Measurements from ENCODE around the gene TAF15. TPM values are rescaled to one million over a fixed set of nuclear protein-coding genes. Genes with fewer than 3 reads are reported as not detected.

The TAF15 gene
- total RNA-seq, 1 experiment from 2014 or later, result 32.4 TPM

- Histone ChIP-seq H4K20me1 (ENCODE audit: low read length) (no peaks in the 10 kb centered on the region), H2AFZ (ENCODE audit: low read length) (no peak overlapping the region), H3K4me2 (ENCODE audit: low read length) (no peak overlapping the region), H3K9me3 (ENCODE audit: low read length) (no peaks in the 10 kb centered on the region), H3K27me3 (ENCODE audit: low read length) (no peaks in the 10 kb centered on the region), H3K9me2 (replicated peaks; ENCODE audit: low read length) (no peaks in the 10 kb centered on the region), H3K9ac (ENCODE audit: low read length) (no peak overlapping the region), H3K27ac (ENCODE audit: low read length) (no peak overlapping the region), H3K79me2 (ENCODE audit: low read length) (no peaks in the 10 kb centered on the region), H3K36me3 (ENCODE audit: low read depth, low read length) (no peaks in the 10 kb centered on the region), H3F3A (ENCODE audit: low read length, unreplicated experiment) (no peaks in the 10 kb centered on the region), H3K4me3 (ENCODE audit: low read length) (no peak overlapping the region), H3K4me1 (ENCODE audit: insufficient read depth, low read length) (no peaks in the 10 kb centered on the region)
- POLR2A ChIA-PET (ENCODE audit: unreplicated experiment), result no interaction called here
- no TSS peak for BruUV-seq (replicated peaks)
- intact Hi-C loops (cut with micrococcal nuclease), result no loop called here
- CTCF ChIA-PET, result no interaction called here
- TF ChIP-seq, protein P1, sequence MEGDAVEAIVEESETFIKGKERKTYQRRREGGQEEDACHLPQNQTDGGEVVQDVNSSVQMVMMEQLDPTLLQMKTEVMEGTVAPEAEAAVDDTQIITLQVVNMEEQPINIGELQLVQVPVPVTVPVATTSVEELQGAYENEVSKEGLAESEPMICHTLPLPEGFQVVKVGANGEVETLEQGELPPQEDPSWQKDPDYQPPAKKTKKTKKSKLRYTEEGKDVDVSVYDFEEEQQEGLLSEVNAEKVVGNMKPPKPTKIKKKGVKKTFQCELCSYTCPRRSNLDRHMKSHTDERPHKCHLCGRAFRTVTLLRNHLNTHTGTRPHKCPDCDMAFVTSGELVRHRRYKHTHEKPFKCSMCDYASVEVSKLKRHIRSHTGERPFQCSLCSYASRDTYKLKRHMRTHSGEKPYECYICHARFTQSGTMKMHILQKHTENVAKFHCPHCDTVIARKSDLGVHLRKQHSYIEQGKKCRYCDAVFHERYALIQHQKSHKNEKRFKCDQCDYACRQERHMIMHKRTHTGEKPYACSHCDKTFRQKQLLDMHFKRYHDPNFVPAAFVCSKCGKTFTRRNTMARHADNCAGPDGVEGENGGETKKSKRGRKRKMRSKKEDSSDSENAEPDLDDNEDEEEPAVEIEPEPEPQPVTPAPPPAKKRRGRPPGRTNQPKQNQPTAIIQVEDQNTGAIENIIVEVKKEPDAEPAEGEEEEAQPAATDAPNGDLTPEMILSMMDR (conservative IDR thresholded peaks at IDR 0.05; ENCODE audit: low read depth, low read length), result no peak
- TF ChIP-seq EZH2 (IDR thresholded peaks at IDR 0.05; ENCODE audit: low read length, unreplicated experiment) (no peak), EZH2phosphoT487 (IDR thresholded peaks at IDR 0.05; ENCODE audit: borderline replicate concordance, low read length) (no peak)
- ATAC-seq (no peak), DNase-seq (no peak)
Observed at GRCh38 chr17:35892091-35893035, 83.1 kb downstream of the TAF15 start.

GRCh38 chr17:35893751-35894150 is 84.5 kb downstream of the TAF15 start:
- H3K4me1 ChIP-seq (ENCODE audit: insufficient read depth, low read length), result no peaks in the 10 kb centered on the region
- no peaks in the 10 kb centered on the region for H3F3A ChIP-seq (ENCODE audit: low read length, unreplicated experiment)
- ChIA-PET CTCF (no interaction called here), POLR2A (ENCODE audit: unreplicated experiment) (no interaction called here)
- no peaks in the 10 kb centered on the region for H3K36me3 ChIP-seq (ENCODE audit: low read depth, low read length)
- intact Hi-C loops (cut with micrococcal nuclease), result no loop called here
- no peak overlapping the region for H3K4me3 ChIP-seq (ENCODE audit: low read length)
- no peaks in the 10 kb centered on the region for H3K79me2 ChIP-seq (ENCODE audit: low read length)
- no peaks in the 10 kb centered on the region for H3K27me3 ChIP-seq (ENCODE audit: low read length)
- DNase-seq (no peak), ATAC-seq (no peak)
- no peak overlapping the region for H3K27ac ChIP-seq (ENCODE audit: low read length)
- TF ChIP-seq, protein P1 (conservative IDR thresholded peaks at IDR 0.05; ENCODE audit: low read depth, low read length), result no peak
- TF ChIP-seq EZH2phosphoT487 (IDR thresholded peaks at IDR 0.05; ENCODE audit: borderline replicate concordance, low read length) (no peak), EZH2 (IDR thresholded peaks at IDR 0.05; ENCODE audit: low read length, unreplicated experiment) (no peak)
- H3K9me2 ChIP-seq (replicated peaks; ENCODE audit: low read length), result no peaks in the 10 kb centered on the region
- no peaks in the 10 kb centered on the region for H3K9me3 ChIP-seq (ENCODE audit: low read length)
- no peak overlapping the region for H3K9ac ChIP-seq (ENCODE audit: low read length)
- BruUV-seq (replicated peaks), result no TSS peak
- no peaks in the 10 kb centered on the region for H4K20me1 ChIP-seq (ENCODE audit: low read length)
- H3K4me2 ChIP-seq (ENCODE audit: low read length), result no peak overlapping the region
- H2AFZ ChIP-seq (ENCODE audit: low read length), result no peak overlapping the region

- Histone ChIP-seq H3K36me3 (ENCODE audit: low read depth, low read length) (no peaks in the 10 kb centered on the region), H4K20me1 (ENCODE audit: low read length) (no peaks in the 10 kb centered on the region), H2AFZ (ENCODE audit: low read length) (no peak overlapping the region), H3K4me3 (ENCODE audit: low read length) (no peak overlapping the region), H3K9ac (ENCODE audit: low read length) (no peak overlapping the region), H3K4me1 (ENCODE audit: insufficient read depth, low read length) (no peaks in the 10 kb centered on the region), H3K27me3 (ENCODE audit: low read length) (no peaks in the 10 kb centered on the region), H3K79me2 (ENCODE audit: low read length) (no peaks in the 10 kb centered on the region), H3K9me3 (ENCODE audit: low read length) (no peaks in the 10 kb centered on the region), H3K9me2 (replicated peaks; ENCODE audit: low read length) (no peaks in the 10 kb centered on the region), H3F3A (ENCODE audit: low read length, unreplicated experiment) (no peaks in the 10 kb centered on the region), H3K4me2 (ENCODE audit: low read length) (no peak overlapping the region), H3K27ac (ENCODE audit: low read length) (no peak overlapping the region)
- no peak for ATAC-seq
- CTCF ChIA-PET, result no interaction called here
- TF ChIP-seq, protein P1 (conservative IDR thresholded peaks at IDR 0.05; ENCODE audit: low read depth, low read length), result no peak
- TF ChIP-seq EZH2phosphoT487 (IDR thresholded peaks at IDR 0.05; ENCODE audit: borderline replicate concordance, low read length) (no peak), EZH2 (IDR thresholded peaks at IDR 0.05; ENCODE audit: low read length, unreplicated experiment) (no peak)
- POLR2A ChIA-PET (ENCODE audit: unreplicated experiment), result no interaction called here
- DNase-seq, result no peak
- no TSS peak for BruUV-seq (replicated peaks)
- intact Hi-C loops (cut with micrococcal nuclease), result no loop called here
Observed at GRCh38 chr17:35894206-35894605, 84.9 kb downstream of the TAF15 start.
